Upper lobe of left lung (tissue), 6 donors: ENCODE measurements around the gene BRD1. TPM values are rescaled to one million over a fixed set of nuclear protein-coding genes. Genes with fewer than 3 reads are reported as not detected.

Experiments used
- ATAC-seq, 2 donors: fragments of 200-7000 bp; cut with Tn5 transposase; one replicate each; pipeline ENCODE4 v1.9.1; 2022; ENCODE audit warnings: mild to moderate bottlenecking in 2 of 2, moderate library complexity in 2 of 2; ENCODE audit not compliant: low FRiP score in 2 of 2
- DNase-seq, 2 donors: peaks; one replicate each; pipeline ENCODE4 v3.0.0-alpha.2; 2019 to 2020
- H3K27ac ChIP-seq, 4 donors: fragments of 200-600 bp; sonication (generic); one replicate each; pipeline ENCODE4 v1.5.1; 2016 to 2019
- H3K27me3 ChIP-seq, 4 donors: fragments of 200-600 bp; sonication (generic); one replicate each; pipeline ENCODE4 v1.5.1; 2017 to 2019
- H3K36me3 ChIP-seq, 4 donors: fragments of 200-600 bp; sonication (generic); one replicate each; pipeline ENCODE4 v1.5.1; 2016 to 2019
- H3K4me1 ChIP-seq, 4 donors: fragments of 200-600 bp; sonication (generic); one replicate each; pipeline ENCODE4 v1.5.1; 2018 to 2019
- H3K4me3 ChIP-seq, 4 donors: fragments of 200-600 bp; sonication (generic); one replicate each; pipeline ENCODE4 v1.5.1; 2017 to 2019; ENCODE audit warnings: mild to moderate bottlenecking in 2 of 4, moderate library complexity in 1 of 4
- H3K9me3 ChIP-seq, 4 donors: fragments of 200-600 bp; sonication (generic); one replicate each; pipeline ENCODE4 v1.5.1; 2018 to 2019
- EP300 ChIP-seq, 4 donors: sonication (generic); formaldehyde crosslinking; IDR thresholded peaks; one replicate each; pipeline ENCODE4 v1.5.1; 2017; ENCODE audit warnings: antibody characterized with exemption in 4 of 4, control low read depth in 2 of 4
- POLR2A ChIP-seq, 4 donors: fragments of 450-650 bp; IDR thresholded peaks; one replicate each; pipeline ENCODE4 v1.5.1; 2016 to 2017; ENCODE audit warnings: antibody characterized with exemption in 4 of 4, mild to moderate bottlenecking in 2 of 4
- POLR2AphosphoS5 ChIP-seq, 2 donors: sonication (generic); formaldehyde crosslinking; IDR thresholded peaks; one replicate each; pipeline ENCODE4 v1.5.1; 2017; ENCODE audit warnings: antibody characterized with exemption in 2 of 2
- WGBS, 2 donors: methylation state at CpG; one replicate each; pipeline ENCODE4 v1.1.5; 2017 to 2018; 5-methylcytosine and 5-hydroxymethylcytosine counted together
- total RNA-seq, 6 donors: library from RNA; depleted of rRNA in 4 of 6; stranded (reverse); fragments of >200 nt in 4 of 6; gene quantifications; one replicate each; pipeline versions ENCODE4 v1.1.0 to v1.2.1, GENCODE V29; 2016 to 2021
- TF ChIP-seq, protein P1 (sequence below), 6 experiments: fragments of 450-650 bp in 4 of 6; fragments of 200-600 bp in 2 of 6; sonication (generic) in 2 of 6; IDR thresholded peaks; one replicate each; pipeline ENCODE4 v1.5.1; 2016 to 2019; ENCODE audit warnings: antibody characterized with exemption in 6 of 6
- donor health status: DM: no; HTN: no; CAD: no; lungs with moderate emphysema.
- donor health status: DM: no; HTN: yes; CAD: no; lungs with severe emphysema.

Gene BRD1
- total RNA-seq, 6 donors from 2014 or later, result 38.9 to 141 (median 43.0) TPM

- H3K9me3 ChIP-seq, result no peaks in the 10 kb centered on the region
- H3K4me1 ChIP-seq, result peaks cover 25 to 53% (median 36%) of the 10 kb centered on the region in 4 donors
- TF ChIP-seq, protein P1, sequence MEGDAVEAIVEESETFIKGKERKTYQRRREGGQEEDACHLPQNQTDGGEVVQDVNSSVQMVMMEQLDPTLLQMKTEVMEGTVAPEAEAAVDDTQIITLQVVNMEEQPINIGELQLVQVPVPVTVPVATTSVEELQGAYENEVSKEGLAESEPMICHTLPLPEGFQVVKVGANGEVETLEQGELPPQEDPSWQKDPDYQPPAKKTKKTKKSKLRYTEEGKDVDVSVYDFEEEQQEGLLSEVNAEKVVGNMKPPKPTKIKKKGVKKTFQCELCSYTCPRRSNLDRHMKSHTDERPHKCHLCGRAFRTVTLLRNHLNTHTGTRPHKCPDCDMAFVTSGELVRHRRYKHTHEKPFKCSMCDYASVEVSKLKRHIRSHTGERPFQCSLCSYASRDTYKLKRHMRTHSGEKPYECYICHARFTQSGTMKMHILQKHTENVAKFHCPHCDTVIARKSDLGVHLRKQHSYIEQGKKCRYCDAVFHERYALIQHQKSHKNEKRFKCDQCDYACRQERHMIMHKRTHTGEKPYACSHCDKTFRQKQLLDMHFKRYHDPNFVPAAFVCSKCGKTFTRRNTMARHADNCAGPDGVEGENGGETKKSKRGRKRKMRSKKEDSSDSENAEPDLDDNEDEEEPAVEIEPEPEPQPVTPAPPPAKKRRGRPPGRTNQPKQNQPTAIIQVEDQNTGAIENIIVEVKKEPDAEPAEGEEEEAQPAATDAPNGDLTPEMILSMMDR (IDR thresholded peaks at IDR 0.05), result no peak
- TF ChIP-seq EP300 (IDR thresholded peaks at IDR 0.05) (no peak), POLR2AphosphoS5 (IDR thresholded peaks at IDR 0.05) (no peak), POLR2A (IDR thresholded peaks at IDR 0.05) (no peak)
- no peak for DNase-seq
- H3K27ac ChIP-seq, result no peak overlapping the region
- peak in 1 of 2 donors; percentile 52 for ATAC-seq
- 69 to 82% methylated on average over 7 of the region's 7 CpGs for WGBS, 2 donors
- peaks cover 20 to 83% (median 66%) of the 10 kb centered on the region in 4 donors for H3K36me3 ChIP-seq
- H3K4me3 ChIP-seq, result no peak overlapping the region
- no peaks in the 10 kb centered on the region for H3K27me3 ChIP-seq
Observed at GRCh38 chr22:49820984-49821383, 6.7 kb downstream of the BRD1 start.

GRCh38 chr22:49817359-49817758 is 10.3 kb downstream of the BRD1 start:
- Histone ChIP-seq H3K27ac (no peak overlapping the region), H3K27me3 (no peaks in the 10 kb centered on the region), H3K4me1 (peaks cover 20 to 44% (median 29%) of the 10 kb centered on the region in 4 donors), H3K36me3 (peaks cover 8 to 79% (median 57%) of the 10 kb centered on the region in 4 donors), H3K4me3 (no peak overlapping the region), H3K9me3 (no peaks in the 10 kb centered on the region)
- ATAC-seq (no peak), DNase-seq (no peak)
- 74 to 96% methylated on average over 3 of the region's 3 CpGs for WGBS, 2 donors
- TF ChIP-seq, protein P1 (IDR thresholded peaks at IDR 0.05), result no peak
- no peak for TF ChIP-seq POLR2A (IDR thresholded peaks at IDR 0.05)
- TF ChIP-seq POLR2AphosphoS5 (IDR thresholded peaks at IDR 0.05), result no peak
- TF ChIP-seq EP300 (IDR thresholded peaks at IDR 0.05), result no peak

GRCh38 chr22:49815641-49816091 is 12.0 kb downstream of the BRD1 start:
- H3K4me3 ChIP-seq, result no peak overlapping the region
- no peaks in the 10 kb centered on the region for H3K9me3 ChIP-seq
- H3K4me1 ChIP-seq, result peaks cover 20 to 40% (median 25%) of the 10 kb centered on the region in 4 donors
- ATAC-seq, result peak in 1 of 2 donors; percentile 24
- H3K36me3 ChIP-seq, result peaks cover 2 to 63% (median 44%) of the 10 kb centered on the region in 4 donors
- DNase-seq, result no peak
- no peaks in the 10 kb centered on the region for H3K27me3 ChIP-seq
- H3K27ac ChIP-seq, result no peak overlapping the region
- 72 to 74% methylated on average over 10 to 15 of the region's 15 CpGs for WGBS, 2 donors
- TF ChIP-seq POLR2AphosphoS5 (IDR thresholded peaks at IDR 0.05) (no peak), EP300 (IDR thresholded peaks at IDR 0.05) (no peak), POLR2A (IDR thresholded peaks at IDR 0.05) (no peak)
- TF ChIP-seq, protein P1 (IDR thresholded peaks at IDR 0.05), result no peak

GRCh38 chr22:49814856-49815255 is 12.8 kb downstream of the BRD1 start:
- Histone ChIP-seq H3K9me3 (no peaks in the 10 kb centered on the region), H3K4me1 (peaks cover 27 to 40% (median 31%) of the 10 kb centered on the region in 4 donors), H3K27ac (no peak overlapping the region), H3K36me3 (peaks cover 0 to 55% (median 36%) of the 10 kb centered on the region in 4 donors), H3K4me3 (no peak overlapping the region), H3K27me3 (no peaks in the 10 kb centered on the region)
- ATAC-seq, result no peak
- WGBS, 2 donors, result 78 to 82% methylated on average over 7 to 8 of the region's 8 CpGs
- DNase-seq, result no peak
- TF ChIP-seq, protein P1 (IDR thresholded peaks at IDR 0.05), result no peak
- TF ChIP-seq EP300 (IDR thresholded peaks at IDR 0.05) (no peak), POLR2A (IDR thresholded peaks at IDR 0.05) (no peak), POLR2AphosphoS5 (IDR thresholded peaks at IDR 0.05) (no peak)

GRCh38 chr22:49814164-49814686 is 13.4 kb downstream of the BRD1 start:
- ATAC-seq (no peak), DNase-seq (peak in 1 of 2 donors; percentile 66)
- TF ChIP-seq, protein P1 (IDR thresholded peaks at IDR 0.05), result no peak
- TF ChIP-seq POLR2AphosphoS5 (IDR thresholded peaks at IDR 0.05) (no peak), EP300 (IDR thresholded peaks at IDR 0.05) (no peak), POLR2A (IDR thresholded peaks at IDR 0.05) (no peak)
- H3K27ac ChIP-seq, result no peak overlapping the region
- H3K36me3 ChIP-seq, result peaks cover 0 to 52% (median 32%) of the 10 kb centered on the region in 4 donors
- no peaks in the 10 kb centered on the region for H3K9me3 ChIP-seq
- H3K4me1 ChIP-seq, result peaks cover 31 to 46% (median 36%) of the 10 kb centered on the region in 4 donors
- no peaks in the 10 kb centered on the region for H3K27me3 ChIP-seq
- 91 to 95% methylated on average over 12 to 14 of the region's 14 CpGs for WGBS, 2 donors
- H3K4me3 ChIP-seq, result no peak overlapping the region
